GM23248 (cell line): ENCODE results near the gene CTAGE1. TPM values are rescaled to one million over a fixed set of nuclear protein-coding genes. Genes with fewer than 3 reads are reported as not detected.

Experiments
- DNase-seq: peaks from one replicate; pipeline ENCODE4 v3.0.0-alpha.2; 2015
- H2AFZ ChIP-seq: fragments of 200-600 bp; sonication (generic); 2 replicates; pipeline ENCODE4 v1.6.1; 2016; ENCODE audit warnings: antibody characterized with exemption
- H3F3A ChIP-seq: fragments of 200-600 bp; sonication (generic); 2 replicates; pipeline ENCODE4 v1.6.1; 2016; ENCODE audit warnings: mild to moderate bottlenecking, antibody characterized with exemption, mixed run types; ENCODE audit not compliant: insufficient read depth
- H3K27ac ChIP-seq: fragments of 200-600 bp; sonication (generic); 2 replicates; pipeline ENCODE4 v1.5.1; 2016; ENCODE audit warnings: mild to moderate bottlenecking
- H3K27me3 ChIP-seq: fragments of 200-600 bp; sonication (generic); replicated peaks from 2 replicates; pipeline ENCODE4 v1.6.1; 2016; ENCODE audit warnings: mild to moderate bottlenecking; ENCODE audit not compliant: insufficient read depth
- H3K36me3 ChIP-seq: fragments of 200-600 bp; sonication (generic); 2 replicates; pipeline ENCODE4 v1.6.1; 2016; ENCODE audit warnings: low read depth, mild to moderate bottlenecking
- H3K4me1 ChIP-seq: fragments of 200-600 bp; sonication (generic); 2 replicates; pipeline ENCODE4 v1.6.1; 2016; ENCODE audit warnings: mild to moderate bottlenecking; ENCODE audit not compliant: insufficient read depth
- H3K4me2 ChIP-seq: fragments of 200-600 bp; sonication (generic); one replicate; pipeline ENCODE4 v1.6.1; 2016; ENCODE audit warnings: mild to moderate bottlenecking; ENCODE audit not compliant: unreplicated experiment
- H3K4me3 ChIP-seq: fragments of 200-600 bp; sonication (generic); 2 replicates; pipeline ENCODE4 v1.5.1; 2016; ENCODE audit warnings: mild to moderate bottlenecking
- H3K79me2 ChIP-seq: fragments of 200-600 bp; sonication (generic); 2 replicates; pipeline ENCODE4 v1.6.1; 2016; ENCODE audit warnings: mild to moderate bottlenecking; ENCODE audit not compliant: insufficient read depth
- H3K9ac ChIP-seq: fragments of 200-600 bp; sonication (generic); 2 replicates; pipeline ENCODE4 v1.6.1; 2016; ENCODE audit warnings: mild to moderate bottlenecking
- H3K9me2 ChIP-seq: fragments of 200-600 bp; sonication (generic); 2 replicates; pipeline ENCODE4 v1.6.1; 2016; ENCODE audit warnings: mixed run types, mild to moderate bottlenecking, moderate library complexity; ENCODE audit not compliant: insufficient read depth
- H3K9me3 ChIP-seq: fragments of 200-600 bp; sonication (generic); one replicate; pipeline ENCODE4 v1.6.1; 2017; ENCODE audit warnings: low read depth
- H4K20me1 ChIP-seq: fragments of 200-600 bp; sonication (generic); 2 replicates; pipeline ENCODE4 v1.6.0; 2016; ENCODE audit not compliant: insufficient read depth
- EZH2 ChIP-seq: fragments of 200-600 bp; sonication (generic); IDR thresholded peaks from 2 replicates; pipeline ENCODE4 v1.6.1; 2018; ENCODE audit warnings: antibody characterized with exemption, mild to moderate bottlenecking; ENCODE audit not compliant: insufficient read depth, poor library complexity, severe bottlenecking
- EZH2phosphoT487 ChIP-seq: fragments of 200-600 bp; sonication (generic); IDR thresholded peaks from 2 replicates; pipeline ENCODE4 v1.6.1; 2018; ENCODE audit warnings: antibody characterized with exemption, moderate library complexity, mild to moderate bottlenecking, low read depth; ENCODE audit not compliant: insufficient read depth
- WGBS, 2 experiments: methylation state at CpG; one replicate each; pipeline ENCODE4 v1.1.6; 2015 to 2017; ENCODE audit warnings: low lambda C conversion rate in 2 of 2, low coverage in 1 of 2; ENCODE audit errors: missing lambda C conversion rate in 2 of 2; 5-methylcytosine and 5-hydroxymethylcytosine counted together
- in situ Hi-C: fragments of 300-500 bp; cut with MboI; formaldehyde crosslinking; loops from 2 replicates; pipeline ENCODE4 v1.15.0; 2020
- polyA plus RNA-seq: library from polyadenylated mRNA; unstranded; fragments of >200 nt; fragmentation: Nextera tagmentation; extraction: Ambion mirVana; gene quantifications from 2 replicates; pipeline ENCODE4 v1.2.1, GENCODE V29; 2016
- total RNA-seq: library from RNA; depleted of rRNA; stranded (reverse); fragments of >200 nt; shearing (Covaris generic); gene quantifications from 2 replicates; pipeline ENCODE4 v1.2.3, GENCODE V29; 2014

CTAGE1 gene
- total and polyA plus RNA-seq, 2 experiments from 2014 or later = 0.06 to 0.11 TPM

DNA sequence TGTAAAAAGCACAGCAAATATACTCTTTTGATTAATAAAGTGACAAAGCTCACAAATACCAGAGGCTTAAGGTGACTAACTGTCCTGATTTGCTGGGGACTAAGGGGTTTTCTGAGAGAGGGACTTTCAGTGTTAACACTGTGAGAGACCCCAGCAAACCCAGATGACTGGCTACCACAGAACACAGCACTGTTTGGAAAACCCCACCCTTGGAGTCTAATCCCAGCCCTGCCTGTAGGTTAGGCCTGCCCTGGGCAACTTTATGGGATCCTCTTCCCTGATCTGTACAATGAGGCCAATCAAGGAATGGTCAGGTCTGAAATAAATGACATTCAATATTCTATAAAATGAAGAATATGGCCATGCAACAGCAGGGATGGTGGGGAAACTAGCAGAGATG is 30.5 kb upstream of the CTAGE1 start:
- Histone ChIP-seq H3K9ac (no peak overlapping the region), H3K4me2 (no peak overlapping the region)

DNA sequence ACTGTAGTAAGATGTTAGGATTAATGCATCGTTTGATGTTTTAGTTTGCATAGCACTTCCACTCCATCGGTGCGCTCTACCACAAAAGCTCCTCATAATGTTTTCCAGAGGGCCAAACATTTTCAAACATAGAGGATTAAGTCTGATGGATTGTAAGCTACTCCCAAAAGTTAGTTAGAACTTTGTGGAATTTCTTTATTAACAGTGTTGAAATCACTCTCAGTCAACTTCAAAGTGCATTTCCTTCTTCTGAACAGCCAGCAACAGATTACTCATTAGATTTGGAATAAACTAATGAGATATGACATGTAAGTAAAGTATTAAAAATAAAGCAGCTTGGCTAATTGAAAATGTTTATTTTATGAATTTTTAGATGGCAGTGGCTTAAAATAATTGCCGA is 30.1 kb upstream of the CTAGE1 start:
- Histone ChIP-seq H3K4me2 (no peak overlapping the region), H3K36me3 (no peaks in the 10 kb centered on the region), H2AFZ (no peak overlapping the region), H3K4me1 (no peaks in the 10 kb centered on the region), H4K20me1 (no peaks in the 10 kb centered on the region), H3K27ac (no peak overlapping the region), H3K4me3 (no peak overlapping the region), H3K79me2 (no peaks in the 10 kb centered on the region), H3K9ac (no peak overlapping the region), H3K9me3 (peaks cover 7% of the 10 kb centered on the region), H3K9me2 (no peaks in the 10 kb centered on the region), H3K27me3 (no peaks in the 10 kb centered on the region), H3F3A (no peaks in the 10 kb centered on the region)
- in situ Hi-C loops = no loop called here
- no peak for DNase-seq
- WGBS, 2 experiments = 72 to 78% methylated on average over 4 of the region's 4 CpGs
- TF ChIP-seq EZH2 (no peak), EZH2phosphoT487 (no peak)

More for the DNA sequence above, 30.5 kb upstream of the CTAGE1 start:
- Histone ChIP-seq H3K79me2 (no peaks in the 10 kb centered on the region), H3K27ac (no peak overlapping the region), H3K27me3 (no peaks in the 10 kb centered on the region), H2AFZ (no peak overlapping the region), H3K36me3 (no peaks in the 10 kb centered on the region), H3F3A (no peaks in the 10 kb centered on the region), H3K4me3 (no peak overlapping the region), H3K9me2 (no peaks in the 10 kb centered on the region), H3K4me1 (no peaks in the 10 kb centered on the region), H4K20me1 (no peaks in the 10 kb centered on the region), H3K9me3 (peaks cover 7% of the 10 kb centered on the region)
- no peak for TF ChIP-seq EZH2
- TF ChIP-seq EZH2phosphoT487 = no peak
- in situ Hi-C loops = no loop called here
- no peak for DNase-seq

DNA sequence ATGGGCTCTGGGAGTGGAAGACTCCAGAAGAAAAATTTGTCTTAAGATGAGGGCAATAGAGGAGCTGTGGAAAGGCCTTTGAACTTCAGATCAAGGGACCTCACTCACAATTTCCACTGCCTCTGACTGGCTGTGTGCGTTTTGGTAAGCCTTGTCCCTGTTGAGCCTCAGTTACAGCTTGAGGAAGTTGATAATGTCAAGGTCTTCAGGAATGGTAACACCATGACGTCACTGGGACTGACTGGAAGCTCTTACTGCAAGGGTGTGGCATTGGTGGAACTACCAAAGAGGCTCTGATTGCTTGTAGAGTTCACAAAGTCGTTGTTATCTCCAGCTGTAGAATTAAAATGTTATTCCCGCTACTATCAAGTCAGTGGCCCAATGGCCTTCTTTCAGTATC is 29.2 kb upstream of the CTAGE1 start:
- H4K20me1 ChIP-seq = no peaks in the 10 kb centered on the region
- in situ Hi-C loops = no loop called here
- H3K9me3 ChIP-seq = peaks cover 7% of the 10 kb centered on the region
- no peaks in the 10 kb centered on the region for H3K9me2 ChIP-seq
- H3K9ac ChIP-seq = no peak overlapping the region
- TF ChIP-seq EZH2 = no peak
- no peak for TF ChIP-seq EZH2phosphoT487
- no peaks in the 10 kb centered on the region for H3K4me1 ChIP-seq
- 75 to 81% methylated on average over 4 of the region's 4 CpGs for WGBS, 2 experiments
- H3K4me3 ChIP-seq = no peak overlapping the region
- no peak overlapping the region for H3K27ac ChIP-seq
- no peak for DNase-seq
- H3F3A ChIP-seq = peaks cover 3% of the 10 kb centered on the region; the same call in 1 of the 2 replicates
- H3K4me2 ChIP-seq = no peak overlapping the region
- no peaks in the 10 kb centered on the region for H3K27me3 ChIP-seq
- no peaks in the 10 kb centered on the region for H3K79me2 ChIP-seq
- no peaks in the 10 kb centered on the region for H3K36me3 ChIP-seq
- no peak overlapping the region for H2AFZ ChIP-seq

DNA sequence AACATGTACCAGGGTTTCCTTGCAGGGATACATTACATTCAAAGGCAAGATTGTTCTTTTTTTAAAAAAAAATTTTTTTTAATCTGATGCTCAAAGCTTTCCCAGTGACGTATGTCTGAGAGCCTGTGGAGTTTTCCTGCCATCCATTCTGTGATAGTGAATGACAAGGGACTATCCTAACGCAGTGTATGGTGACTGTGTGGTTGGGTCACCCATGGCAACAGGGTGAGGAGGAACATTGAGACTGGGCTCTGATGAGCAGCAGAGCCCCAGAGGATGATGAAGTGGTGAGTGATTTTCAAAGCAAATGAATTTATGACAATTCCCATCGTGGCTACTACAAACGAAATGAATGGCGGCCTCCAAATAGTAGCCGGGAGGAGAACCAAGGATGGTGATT is 28.6 kb upstream of the CTAGE1 start:
- H3K36me3 ChIP-seq = no peaks in the 10 kb centered on the region
- no peak overlapping the region for H3K9ac ChIP-seq
- no peaks in the 10 kb centered on the region for H3K4me1 ChIP-seq
- WGBS, 2 experiments = 65 to 73% methylated on average over 6 of the region's 6 CpGs
- no peak for DNase-seq
- peaks cover 3% of the 10 kb centered on the region; the same call in 1 of the 2 replicates for H3F3A ChIP-seq
- in situ Hi-C loops = no loop called here
- no peaks in the 10 kb centered on the region for H4K20me1 ChIP-seq
- no peaks in the 10 kb centered on the region for H3K27me3 ChIP-seq
- TF ChIP-seq EZH2 (no peak), EZH2phosphoT487 (no peak)
- H2AFZ ChIP-seq = no peak overlapping the region
- H3K4me3 ChIP-seq = no peak overlapping the region
- no peak overlapping the region for H3K27ac ChIP-seq
- H3K4me2 ChIP-seq = no peak overlapping the region
- peaks cover 7% of the 10 kb centered on the region for H3K9me3 ChIP-seq
- H3K9me2 ChIP-seq = no peaks in the 10 kb centered on the region
- H3K79me2 ChIP-seq = no peaks in the 10 kb centered on the region

DNA sequence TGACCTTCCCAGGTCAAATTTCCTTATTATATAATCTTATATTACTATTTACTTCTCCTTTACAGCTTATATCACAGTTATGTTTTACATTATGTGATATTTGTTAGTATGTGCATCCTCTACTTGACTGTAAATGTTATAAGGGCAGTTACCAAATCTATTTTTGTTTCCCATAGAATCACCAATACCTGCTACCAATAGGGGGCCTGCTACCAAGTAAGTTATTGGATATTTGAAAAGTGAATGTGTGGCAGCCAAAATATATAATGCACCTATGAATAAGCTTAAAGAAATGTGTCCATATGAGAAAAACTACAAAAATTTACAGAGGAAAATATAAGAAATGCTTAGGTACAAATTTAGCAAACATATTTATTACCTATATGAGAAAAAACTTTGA is 23.9 kb upstream of the CTAGE1 start:
- no peaks in the 10 kb centered on the region for H3K36me3 ChIP-seq
- no peak overlapping the region for H3K9ac ChIP-seq
- in situ Hi-C loops = no loop called here

More for the DNA sequence above, 23.9 kb upstream of the CTAGE1 start:
- Histone ChIP-seq H2AFZ (no peak overlapping the region), H3K9me3 (no peaks in the 10 kb centered on the region), H3K9me2 (no peaks in the 10 kb centered on the region), H3K27me3 (no peaks in the 10 kb centered on the region), H4K20me1 (no peaks in the 10 kb centered on the region), H3K79me2 (no peaks in the 10 kb centered on the region), H3K4me2 (no peak overlapping the region), H3F3A (peaks cover 14% of the 10 kb centered on the region; the same call in 1 of the 2 replicates), H3K4me1 (peaks cover 16% of the 10 kb centered on the region), H3K4me3 (no peak overlapping the region), H3K27ac (no peak overlapping the region)
- TF ChIP-seq EZH2 (no peak), EZH2phosphoT487 (no peak)
- no peak for DNase-seq
